Endothelial cell of umbilical vein (primary cell): ENCODE data around the gene DNAJC7. TPM values are rescaled to one million over a fixed set of nuclear protein-coding genes. Genes with fewer than 3 reads are reported as not detected.

Experiments
- BruUV-seq: library from RNA; stranded (reverse); fragments of 400-500 nt; replicated peaks from 2 replicates; lab custom pipeline; 2021; lab: Mats Ljungman, UMichigan
- CTCF ChIA-PET: fragments of 300-600, 350-600 bp; sonication (Branson Sonifier 250); formaldehyde crosslinking; loops from one replicate; lab custom pipeline; 2021; ENCODE audit warnings: antibody characterized with exemption, inconsistent platforms; lab: Charles Lee
- POLR2A ChIA-PET: fragments of 300-600, 350-600 bp; sonication (Branson Sonifier 250); formaldehyde crosslinking; loops from one replicate; lab custom pipeline; 2021; ENCODE audit warnings: antibody characterized with exemption, inconsistent platforms; lab: Charles Lee
- DNase-seq: peaks from one replicate; pipeline ENCODE4 v3.0.0-alpha.2; 2011; ENCODE audit warnings: low read depth, low spot score
- FAIRE-seq: peaks from 2 replicates; lab custom pipeline; 2011; peaks lifted over from hg19 to GRCh38; lab: Jason Lieb, UNC
- H2AFZ ChIP-seq: 2 replicates; pipeline ENCODE4 v1.6.0; 2012; ENCODE audit warnings: low read depth, low read length, control low read depth, inconsistent platforms
- H3K27ac ChIP-seq: 2 replicates; pipeline ENCODE4 v1.5.1; 2011; ENCODE audit warnings: low read depth, mild to moderate bottlenecking, control low read depth, low read length, moderate library complexity; ENCODE audit not compliant: insufficient read depth
- H3K27me3 ChIP-seq, 2 experiments: 2 replicates each; pipeline versions ENCODE4 v1.6.0 to v1.6.1; 2011; ENCODE audit warnings: low read length in 2 of 2, mixed read lengths in 1 of 2; ENCODE audit not compliant: control insufficient read depth in 2 of 2, insufficient read depth in 2 of 2
- H3K36me3 ChIP-seq, 2 experiments: 2 replicates in 1 of 2; 3 replicates in 1 of 2; pipeline ENCODE4 v1.5.1; 2011; ENCODE audit warnings: low read length in 2 of 2, mild to moderate bottlenecking in 1 of 2, moderate library complexity in 1 of 2; ENCODE audit not compliant: control insufficient read depth in 2 of 2, insufficient read depth in 2 of 2; ENCODE audit errors: extremely low read depth in 1 of 2
- H3K4me1 ChIP-seq: 3 replicates; pipeline ENCODE4 v1.5.1; 2011; ENCODE audit warnings: mild to moderate bottlenecking, low read length; ENCODE audit not compliant: control insufficient read depth, insufficient read depth; ENCODE audit errors: extremely low read depth
- H3K4me2 ChIP-seq: 2 replicates; pipeline ENCODE4 v1.6.1; 2011; ENCODE audit warnings: low read length, control low read depth, mixed read lengths; ENCODE audit not compliant: insufficient read depth
- H3K4me3 ChIP-seq, 3 experiments: fragments of 200-600 bp in 1 of 3; sonication (generic), shearing (Covaris generic) in 1 of 3; replicated peaks in 1 of 3; 2 replicates each; pipeline ENCODE4 v1.5.1; 2011 to 2016; ENCODE audit warnings: control low read depth in 3 of 3, low read length in 3 of 3, mild to moderate bottlenecking in 2 of 3, inconsistent platforms in 1 of 3, low read depth in 1 of 3, moderate library complexity in 1 of 3; ENCODE audit not compliant: insufficient read depth in 1 of 3
- H3K79me2 ChIP-seq: 2 replicates; pipeline ENCODE4 v1.6.0; 2012; ENCODE audit warnings: low read length, inconsistent platforms; ENCODE audit not compliant: control insufficient read depth, insufficient read depth
- H3K9ac ChIP-seq: replicated peaks from 2 replicates; pipeline ENCODE3; 2011; ENCODE audit warnings: low read length, control low read depth; ENCODE audit not compliant: insufficient read depth; ENCODE audit errors: extremely low read depth
- H3K9me1 ChIP-seq: replicated peaks from 3 replicates; pipeline ENCODE4 v1.6.0; 2011; ENCODE audit warnings: mild to moderate bottlenecking, low read length; ENCODE audit not compliant: control insufficient read depth, insufficient read depth; ENCODE audit errors: extremely low read depth
- H3K9me3 ChIP-seq: replicated peaks from 2 replicates; pipeline ENCODE4 v1.5.1; 2012; ENCODE audit warnings: low read length, inconsistent platforms; ENCODE audit not compliant: control insufficient read depth, insufficient read depth
- H4K20me1 ChIP-seq: replicated peaks from 2 replicates; pipeline ENCODE3; 2011; ENCODE audit warnings: mild to moderate bottlenecking, low read length; ENCODE audit not compliant: control insufficient read depth, insufficient read depth; ENCODE audit errors: extremely low read depth
- EZH2 ChIP-seq: IDR thresholded peaks from 2 replicates; pipeline ENCODE4 v1.6.1; 2012; ENCODE audit warnings: borderline replicate concordance, low read depth, mild to moderate bottlenecking, moderate library complexity, low read length, inconsistent platforms; ENCODE audit not compliant: severe bottlenecking
- POLR2A ChIP-seq: IDR thresholded peaks from 2 replicates; pipeline ENCODE4 v1.6.1; 2012; ENCODE audit warnings: low read depth, mild to moderate bottlenecking, control low read depth, low read length
- dilution Hi-C: fragments of 300-500 bp; cut with MboI; formaldehyde crosslinking; loops from one replicate; pipeline ENCODE4 v1.15.0; 2019; ENCODE audit warnings: low sequenced_read_pairs; ENCODE audit not compliant: extremely low pct_ligation_motif_present
- intact Hi-C: fragments of 100-400 bp; cut with micrococcal nuclease; formaldehyde crosslinking; loops from one replicate; pipeline ENCODE4 v1.10.0; 2022
- polyA plus RNA-seq, 4 experiments: library from polyadenylated mRNA; depleted of rRNA in 3 of 4; stranded (reverse) in 3 of 4; unstranded in 1 of 4; fragments of >200 nt; gene quantifications; 2 replicates each; pipeline versions ENCODE4 v1.2.1 to v1.2.3, GENCODE V29; 2011 to 2012; ENCODE audit warnings: missing spikeins in 1 of 4
- total RNA-seq: library from RNA; stranded (reverse); gene quantifications from 2 replicates; pipeline ENCODE4 v1.2.3, GENCODE V29; 2021

DNAJC7 gene
- total and polyA plus RNA-seq, 2 donors (not counting 3 experiments of a cell fraction or from before 2014, with no cell fraction given) = 19.8 to 111 TPM

- Histone ChIP-seq H3K9me3 (no peaks in the 10 kb centered on the region), H2AFZ (no peak overlapping the region), H3K36me3 (no peaks in the 10 kb centered on the region), H4K20me1 (no peaks in the 10 kb centered on the region), H3K79me2 (no peaks in the 10 kb centered on the region), H3K4me1 (no peaks in the 10 kb centered on the region), H3K9ac (no peak overlapping the region), H3K27ac (no peak overlapping the region), H3K4me3 (no peak overlapping the region), H3K9me1 (no peaks in the 10 kb centered on the region), H3K4me2 (no peak overlapping the region), H3K27me3 (peaks cover 0 to 2% of the 10 kb centered on the region in 2 experiments)
- dilution Hi-C loops (no loop called here), intact Hi-C loops (no loop called here)
- BruUV-seq = no TSS peak
- no peak for DNase-seq
- CTCF ChIA-PET = interaction anchor here (1.4 kb wide), 1 partner anchor 9 kb away, joined by 9 read pairs; the partner anchor contains the start of gene ODAD4
- POLR2A ChIA-PET = interaction anchor here (1.0 kb wide), 1 partner anchor 27 kb away, joined by 3 read pairs; the partner anchor contains the start of gene CNP
- no peak for TF ChIP-seq POLR2A
- FAIRE-seq = no peak
Observed at GRCh38 chr17:41939044-41939692, 78.1 kb downstream of the DNAJC7 start.

- CTCF ChIA-PET = interaction anchor here (1.4 kb wide), 1 partner anchor 8 kb away, joined by 9 read pairs; the partner anchor contains the start of gene ODAD4
- Histone ChIP-seq H4K20me1 (no peaks in the 10 kb centered on the region), H3K4me3 (no peak overlapping the region), H2AFZ (no peak overlapping the region), H3K9ac (no peak overlapping the region), H3K27me3 (peaks cover 0 to 2% of the 10 kb centered on the region in 2 experiments), H3K9me1 (no peaks in the 10 kb centered on the region), H3K4me2 (no peak overlapping the region), H3K9me3 (no peaks in the 10 kb centered on the region), H3K4me1 (no peaks in the 10 kb centered on the region), H3K27ac (no peak overlapping the region), H3K36me3 (no peaks in the 10 kb centered on the region), H3K79me2 (no peaks in the 10 kb centered on the region)
- DNase-seq (no peak), FAIRE-seq (no peak)
- POLR2A ChIA-PET = interaction anchor here (1.0 kb wide), 1 partner anchor 28 kb away, joined by 3 read pairs; the partner anchor contains the start of gene CNP
- dilution Hi-C loops = no loop called here
- intact Hi-C loops = no loop called here
- no peak for TF ChIP-seq EZH2
- no TSS peak for BruUV-seq
Observed at GRCh38 chr17:41937970-41938954, 79.0 kb downstream of the DNAJC7 start.
